DND-41 (cell line): ENCODE results near the gene NEDD4.

Experiments used
- ATAC-seq: fragments of 200-7000 bp; cut with Tn5 transposase; 3 replicates; pipeline ENCODE4 v1.9.1; 2021; ENCODE audit warnings: low read depth; ENCODE audit not compliant: insufficient read depth
- DNase-seq: peaks from one replicate; pipeline ENCODE4 v3.0.0-alpha.2; 2020
- H2AFZ ChIP-seq: 2 replicates; pipeline ENCODE4 v1.6.0; 2012; ENCODE audit warnings: low read depth, low read length
- H3K27ac ChIP-seq: 2 replicates; pipeline ENCODE4 v1.5.1; 2012; ENCODE audit warnings: low read length, inconsistent platforms
- H3K27me3 ChIP-seq: fragments of 200-600 bp; sonication (generic); 2 replicates; pipeline ENCODE4 v1.6.0; 2012; ENCODE audit warnings: low read length, mild to moderate bottlenecking, inconsistent platforms; ENCODE audit not compliant: insufficient read depth, poor library complexity
- H3K36me3 ChIP-seq: 2 replicates; pipeline ENCODE4 v1.5.1; 2012; ENCODE audit warnings: low read length, inconsistent platforms; ENCODE audit not compliant: insufficient read depth
- H3K4me1 ChIP-seq: 2 replicates; pipeline ENCODE4 v1.5.1; 2012; ENCODE audit warnings: mild to moderate bottlenecking, low read length; ENCODE audit not compliant: insufficient read depth
- H3K4me2 ChIP-seq: 2 replicates; pipeline ENCODE4 v1.6.0; 2012; ENCODE audit warnings: mild to moderate bottlenecking, moderate library complexity, low read length, inconsistent platforms; ENCODE audit not compliant: insufficient read depth
- H3K4me3 ChIP-seq, 2 experiments: fragments of 200-600 bp in 1 of 2; shearing (Covaris generic) in 1 of 2; 2 replicates each; pipeline ENCODE4 v1.5.1; 2012 to 2016; ENCODE audit warnings: inconsistent platforms in 2 of 2, low read length in 2 of 2, mild to moderate bottlenecking in 2 of 2, low read depth in 1 of 2, moderate library complexity in 1 of 2
- H3K79me2 ChIP-seq: 2 replicates; pipeline ENCODE4 v1.6.0; 2012; ENCODE audit warnings: low read length, inconsistent platforms; ENCODE audit not compliant: insufficient read depth
- H3K9ac ChIP-seq: 2 replicates; pipeline ENCODE4 v1.6.0; 2012; ENCODE audit warnings: low read depth, mild to moderate bottlenecking, inconsistent platforms, low read length, moderate library complexity
- H3K9me3 ChIP-seq: 2 replicates; pipeline ENCODE4 v1.5.1; 2012; ENCODE audit warnings: low read length, moderate library complexity, mild to moderate bottlenecking, inconsistent platforms; ENCODE audit not compliant: insufficient read depth, severe bottlenecking
- H4K20me1 ChIP-seq: 2 replicates; pipeline ENCODE4 v1.6.0; 2012; ENCODE audit warnings: low read length; ENCODE audit not compliant: insufficient read depth
- EZH2 ChIP-seq: IDR thresholded peaks from 3 replicates; pipeline ENCODE4 v1.6.1; 2012; ENCODE audit warnings: borderline replicate concordance, low read depth, mild to moderate bottlenecking, moderate library complexity, low read length, inconsistent platforms; ENCODE audit not compliant: severe bottlenecking
- TF ChIP-seq, protein P1 (sequence below): IDR thresholded peaks from 2 replicates; pipeline ENCODE4 v1.5.1; 2012; ENCODE audit warnings: borderline replicate concordance, low read length, moderate library complexity, mild to moderate bottlenecking; ENCODE audit not compliant: poor library complexity, severe bottlenecking; ENCODE audit errors: extremely low read depth

Gene NEDD4

DNA sequence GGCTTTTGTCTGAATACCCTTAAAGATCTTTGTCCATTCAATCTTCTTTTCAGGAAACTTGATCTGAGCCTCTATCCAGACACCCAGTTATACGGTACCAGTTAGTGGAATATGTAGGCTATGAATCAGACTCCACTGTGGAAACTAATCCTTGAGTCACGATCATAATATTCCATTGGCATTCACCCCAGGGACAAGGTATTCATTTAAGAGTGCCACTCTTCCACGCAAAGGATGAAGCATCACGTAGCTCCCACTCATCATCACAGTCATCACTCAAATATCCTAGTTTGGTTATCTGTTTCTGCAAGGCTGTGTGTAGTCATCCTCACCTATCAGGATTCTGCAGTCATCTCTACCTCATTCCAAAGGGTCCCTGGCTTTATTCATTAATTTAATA is 85.6 kb downstream of the NEDD4 start:
- H3K9ac ChIP-seq, result no peak overlapping the region
- no peaks in the 10 kb centered on the region for H3K4me1 ChIP-seq
- H3K36me3 ChIP-seq, result no peaks in the 10 kb centered on the region
- H3K4me2 ChIP-seq, result no peak overlapping the region
- no peak for DNase-seq
- no peak overlapping the region for H3K27ac ChIP-seq
- no peaks in the 10 kb centered on the region for H4K20me1 ChIP-seq
- H3K9me3 ChIP-seq, result no peaks in the 10 kb centered on the region
- no peak for TF ChIP-seq EZH2
- TF ChIP-seq, protein P1, sequence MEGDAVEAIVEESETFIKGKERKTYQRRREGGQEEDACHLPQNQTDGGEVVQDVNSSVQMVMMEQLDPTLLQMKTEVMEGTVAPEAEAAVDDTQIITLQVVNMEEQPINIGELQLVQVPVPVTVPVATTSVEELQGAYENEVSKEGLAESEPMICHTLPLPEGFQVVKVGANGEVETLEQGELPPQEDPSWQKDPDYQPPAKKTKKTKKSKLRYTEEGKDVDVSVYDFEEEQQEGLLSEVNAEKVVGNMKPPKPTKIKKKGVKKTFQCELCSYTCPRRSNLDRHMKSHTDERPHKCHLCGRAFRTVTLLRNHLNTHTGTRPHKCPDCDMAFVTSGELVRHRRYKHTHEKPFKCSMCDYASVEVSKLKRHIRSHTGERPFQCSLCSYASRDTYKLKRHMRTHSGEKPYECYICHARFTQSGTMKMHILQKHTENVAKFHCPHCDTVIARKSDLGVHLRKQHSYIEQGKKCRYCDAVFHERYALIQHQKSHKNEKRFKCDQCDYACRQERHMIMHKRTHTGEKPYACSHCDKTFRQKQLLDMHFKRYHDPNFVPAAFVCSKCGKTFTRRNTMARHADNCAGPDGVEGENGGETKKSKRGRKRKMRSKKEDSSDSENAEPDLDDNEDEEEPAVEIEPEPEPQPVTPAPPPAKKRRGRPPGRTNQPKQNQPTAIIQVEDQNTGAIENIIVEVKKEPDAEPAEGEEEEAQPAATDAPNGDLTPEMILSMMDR, result no peak
- H3K4me3 ChIP-seq, result no peak overlapping the region
- H3K79me2 ChIP-seq, result no peaks in the 10 kb centered on the region
- H3K27me3 ChIP-seq, result no peaks in the 10 kb centered on the region
- no peak overlapping the region for H2AFZ ChIP-seq
- ATAC-seq, result no peak

DNA sequence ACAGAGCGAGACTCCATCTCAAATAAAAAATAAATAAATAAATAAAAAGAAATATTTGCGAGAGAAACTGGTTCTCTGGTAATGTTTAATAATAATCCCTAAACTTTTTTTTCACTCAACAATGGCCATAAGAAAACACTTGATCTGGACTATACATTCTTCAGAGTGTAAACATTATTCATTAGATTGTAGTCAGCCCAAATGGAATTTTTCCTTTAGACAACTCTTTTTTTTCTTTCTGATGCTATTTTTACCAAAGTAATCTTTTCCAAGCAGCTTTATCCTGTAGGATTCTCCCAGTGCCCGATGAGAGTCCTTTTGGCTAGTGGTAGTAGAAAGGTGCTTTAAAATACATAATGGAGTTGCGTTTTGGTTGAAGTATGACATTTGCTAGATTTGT is 90.4 kb downstream of the NEDD4 start:
- H2AFZ ChIP-seq, result no peak overlapping the region
- no peak overlapping the region for H3K4me3 ChIP-seq
- H3K4me2 ChIP-seq, result no peak overlapping the region
- no peaks in the 10 kb centered on the region for H3K9me3 ChIP-seq
- no peaks in the 10 kb centered on the region for H3K36me3 ChIP-seq
- no peaks in the 10 kb centered on the region for H3K79me2 ChIP-seq
- H3K27me3 ChIP-seq, result no peaks in the 10 kb centered on the region
- no peak for DNase-seq
- TF ChIP-seq, protein P1, result no peak
- no peaks in the 10 kb centered on the region for H3K4me1 ChIP-seq
- no peak overlapping the region for H3K27ac ChIP-seq
- no peak overlapping the region for H3K9ac ChIP-seq
- H4K20me1 ChIP-seq, result no peaks in the 10 kb centered on the region
- ATAC-seq, result no peak

DNA sequence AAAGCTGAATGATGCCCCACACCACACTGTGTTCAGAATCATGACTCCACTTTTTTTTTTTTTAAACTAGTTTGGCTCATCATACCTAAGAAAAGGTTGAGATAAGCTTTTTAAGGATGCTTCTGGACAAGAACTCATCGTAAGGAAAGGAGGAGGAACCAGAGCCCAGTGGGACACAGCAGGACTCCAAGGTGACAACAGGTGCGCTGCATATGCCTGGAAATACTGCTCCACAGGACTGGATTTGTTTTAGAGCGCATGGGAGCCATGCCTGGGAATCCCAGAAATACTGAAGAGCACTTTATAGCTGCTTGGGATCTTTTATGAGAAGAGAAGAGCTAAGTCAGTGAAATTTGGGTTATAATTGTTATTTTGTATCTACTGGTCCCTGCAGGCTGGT is 93.4 kb downstream of the NEDD4 start:
- Histone ChIP-seq H3K9ac (no peak overlapping the region), H3K9me3 (no peaks in the 10 kb centered on the region), H3K79me2 (no peaks in the 10 kb centered on the region), H3K27me3 (no peaks in the 10 kb centered on the region), H3K36me3 (no peaks in the 10 kb centered on the region), H3K27ac (no peak overlapping the region), H4K20me1 (no peaks in the 10 kb centered on the region), H3K4me3 (no peak overlapping the region), H2AFZ (no peak overlapping the region), H3K4me2 (no peak overlapping the region), H3K4me1 (peaks cover 11% of the 10 kb centered on the region)
- DNase-seq (no peak), ATAC-seq (no peak)
- TF ChIP-seq EZH2, result no peak
- TF ChIP-seq, protein P1, result no peak

DNA sequence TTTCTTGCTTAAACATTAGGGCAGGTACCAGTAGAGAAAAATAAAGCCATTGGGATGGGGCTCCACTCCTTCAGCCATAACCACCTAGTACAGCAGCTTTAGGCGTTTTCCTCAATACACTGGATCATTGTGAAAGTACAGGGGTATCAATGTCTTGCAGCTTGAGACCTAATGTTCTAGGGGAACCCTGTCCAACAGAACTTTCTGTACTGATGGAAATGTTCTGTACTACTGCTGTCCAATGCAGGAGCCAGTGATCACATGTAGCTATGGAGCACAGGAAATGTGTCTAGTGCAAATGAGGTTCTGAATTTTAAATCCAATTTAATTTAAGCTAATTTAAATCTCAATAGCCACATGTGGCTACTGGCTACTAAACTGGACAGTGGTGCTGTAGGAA is 93.9 kb downstream of the NEDD4 start:
- Histone ChIP-seq H3K9ac (no peak overlapping the region), H3K4me3 (no peak overlapping the region), H4K20me1 (no peaks in the 10 kb centered on the region), H3K4me1 (peaks cover 14% of the 10 kb centered on the region), H3K4me2 (no peak overlapping the region), H3K27ac (no peak overlapping the region), H3K79me2 (no peaks in the 10 kb centered on the region), H3K27me3 (no peaks in the 10 kb centered on the region), H3K36me3 (no peaks in the 10 kb centered on the region), H3K9me3 (no peaks in the 10 kb centered on the region), H2AFZ (no peak overlapping the region)
- TF ChIP-seq, protein P1, result no peak
- no peak for TF ChIP-seq EZH2
- no peak for ATAC-seq
- no peak for DNase-seq
